ENCODE results near the gene PAAF1.

PAAF1 gene

DNA sequence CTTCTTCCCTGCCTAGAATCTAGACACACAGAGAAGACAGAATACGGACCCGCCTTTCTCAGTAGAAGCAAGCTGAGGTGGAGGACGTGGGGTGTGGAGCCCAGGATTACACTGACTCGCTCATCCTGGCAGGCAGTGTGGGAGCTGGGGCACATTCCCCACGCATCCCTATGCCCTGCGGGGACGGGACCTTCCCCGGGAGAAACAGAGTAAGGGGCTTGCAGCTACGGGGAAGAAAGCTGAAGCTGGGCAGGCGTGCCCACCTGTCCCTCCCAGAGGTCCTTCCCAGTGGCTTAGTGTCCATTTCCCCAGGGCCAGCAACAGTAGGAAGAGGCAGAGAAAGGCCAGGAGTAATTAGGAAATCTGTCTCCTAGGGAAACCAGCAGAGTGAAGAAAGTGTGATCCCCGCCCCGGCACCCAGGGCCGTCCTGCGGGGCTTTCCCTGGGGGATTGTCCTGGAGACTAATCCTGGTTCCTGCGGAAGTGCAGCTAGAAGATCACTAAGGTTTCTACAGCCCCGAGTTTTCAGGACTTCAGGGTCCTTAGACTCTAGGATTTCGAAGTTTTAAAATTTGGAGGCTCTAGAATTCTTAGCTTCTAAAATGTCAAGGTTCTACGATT lies 81.8 kb downstream of the PAAF1 start:
- H3K4me3 ChIP-seq (ENCODE audit: control insufficient read depth, low read depth, low read length): no peak overlapping the region
- no peak for DNase-seq (ENCODE audit: low read depth)
- TF ChIP-seq, protein P1, sequence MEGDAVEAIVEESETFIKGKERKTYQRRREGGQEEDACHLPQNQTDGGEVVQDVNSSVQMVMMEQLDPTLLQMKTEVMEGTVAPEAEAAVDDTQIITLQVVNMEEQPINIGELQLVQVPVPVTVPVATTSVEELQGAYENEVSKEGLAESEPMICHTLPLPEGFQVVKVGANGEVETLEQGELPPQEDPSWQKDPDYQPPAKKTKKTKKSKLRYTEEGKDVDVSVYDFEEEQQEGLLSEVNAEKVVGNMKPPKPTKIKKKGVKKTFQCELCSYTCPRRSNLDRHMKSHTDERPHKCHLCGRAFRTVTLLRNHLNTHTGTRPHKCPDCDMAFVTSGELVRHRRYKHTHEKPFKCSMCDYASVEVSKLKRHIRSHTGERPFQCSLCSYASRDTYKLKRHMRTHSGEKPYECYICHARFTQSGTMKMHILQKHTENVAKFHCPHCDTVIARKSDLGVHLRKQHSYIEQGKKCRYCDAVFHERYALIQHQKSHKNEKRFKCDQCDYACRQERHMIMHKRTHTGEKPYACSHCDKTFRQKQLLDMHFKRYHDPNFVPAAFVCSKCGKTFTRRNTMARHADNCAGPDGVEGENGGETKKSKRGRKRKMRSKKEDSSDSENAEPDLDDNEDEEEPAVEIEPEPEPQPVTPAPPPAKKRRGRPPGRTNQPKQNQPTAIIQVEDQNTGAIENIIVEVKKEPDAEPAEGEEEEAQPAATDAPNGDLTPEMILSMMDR (conservative IDR thresholded peaks at IDR 0.05; ENCODE audit: control insufficient read depth, insufficient read depth, low read depth, low read length): no peak

DNA sequence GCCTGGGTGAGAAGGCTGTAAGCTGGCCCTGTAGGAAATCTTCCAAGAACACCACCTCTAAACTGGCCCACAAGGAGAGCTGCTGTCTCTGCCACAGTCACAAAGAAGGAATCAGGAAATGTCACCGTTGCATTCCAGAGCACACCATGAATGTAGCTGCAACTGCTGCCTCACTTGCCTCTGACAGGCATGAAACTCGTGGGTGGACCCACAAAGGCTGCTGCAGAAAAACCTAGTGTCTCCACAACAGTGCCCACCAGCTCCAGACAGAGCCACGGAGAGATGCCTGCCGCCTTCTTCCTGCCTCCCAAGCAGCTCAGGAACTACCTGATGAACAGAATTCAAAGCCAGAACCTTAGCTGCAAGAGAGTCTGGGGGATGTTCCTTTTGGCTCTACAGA lies 84.5 kb downstream of the PAAF1 start:
- no peak overlapping the region for H3K4me3 ChIP-seq (ENCODE audit: control insufficient read depth, low read depth, low read length)
- no peak for DNase-seq (ENCODE audit: low read depth)
- TF ChIP-seq, protein P1 (conservative IDR thresholded peaks at IDR 0.05; ENCODE audit: control insufficient read depth, insufficient read depth, low read depth, low read length): no peak

- TF ChIP-seq, protein P1 (conservative IDR thresholded peaks at IDR 0.05; ENCODE audit: control insufficient read depth, insufficient read depth, low read depth, low read length): no peak
- no peak overlapping the region for H3K4me3 ChIP-seq (ENCODE audit: control insufficient read depth, low read depth, low read length)
- peak; percentile 15 for DNase-seq (ENCODE audit: low read depth)
These were observed 85.4 kb downstream of the PAAF1 start for GRCh38 chr11:73962101-73962705.

DNA sequence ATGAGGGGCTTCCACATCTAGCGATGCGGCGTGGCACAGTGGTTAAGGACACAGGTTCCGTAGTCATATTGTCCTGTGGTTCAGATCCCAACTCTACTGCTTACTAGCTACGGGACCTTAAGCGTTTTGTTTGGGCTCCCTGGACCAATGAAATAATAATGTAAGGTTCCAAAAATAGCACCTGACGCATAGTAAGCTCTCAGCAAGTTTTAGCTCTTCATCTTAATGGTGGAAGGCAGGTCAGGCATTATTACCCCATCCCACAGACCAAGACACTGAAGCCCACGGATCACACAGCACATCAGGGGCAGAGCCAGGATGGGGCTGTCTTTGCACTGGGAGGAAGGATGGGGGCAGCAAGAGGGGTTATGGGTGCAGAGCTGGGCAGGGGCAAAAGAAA lies 87.1 kb downstream of the PAAF1 start:
- no peak overlapping the region for H3K4me3 ChIP-seq (ENCODE audit: control insufficient read depth, low read depth, low read length)
- no peak for DNase-seq (ENCODE audit: low read depth)
- TF ChIP-seq, protein P1 (conservative IDR thresholded peaks at IDR 0.05; ENCODE audit: control insufficient read depth, insufficient read depth, low read depth, low read length): no peak

DNA sequence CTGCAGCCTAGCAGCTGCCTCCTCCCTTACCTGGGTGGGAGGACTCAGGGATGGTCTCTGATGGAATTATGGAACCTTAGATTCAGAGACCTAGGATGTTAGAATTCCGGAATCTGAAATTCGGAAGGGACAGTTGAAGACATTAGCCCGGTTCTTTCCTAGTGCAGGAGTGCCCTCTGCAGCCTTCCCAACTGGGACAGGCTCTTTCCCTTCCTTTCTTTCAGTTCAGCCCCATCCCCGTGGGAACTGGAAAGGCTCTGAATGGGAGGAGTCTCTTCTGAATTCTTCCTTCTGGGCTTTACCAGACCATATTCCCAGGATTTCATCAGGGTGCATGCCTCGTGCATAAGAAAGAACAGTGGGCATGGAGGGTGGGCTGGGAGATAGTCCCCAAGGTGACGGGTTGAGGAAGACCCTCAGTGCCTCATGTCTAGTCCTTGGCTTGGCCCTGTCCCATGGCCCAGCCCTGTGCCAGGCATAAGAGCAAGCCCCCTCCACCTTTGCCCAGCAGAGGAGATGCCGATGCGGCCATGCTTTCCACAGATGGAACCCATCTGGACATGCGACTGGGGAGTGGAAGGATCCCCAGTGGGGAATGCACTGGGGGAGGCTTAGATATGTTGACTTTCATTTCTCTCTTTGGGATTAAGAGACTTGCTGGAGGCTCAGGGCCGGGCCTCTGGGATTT lies 88.4 kb downstream of the PAAF1 start:
- no peak overlapping the region for H3K4me3 ChIP-seq (ENCODE audit: control insufficient read depth, low read depth, low read length)
- DNase-seq (ENCODE audit: low read depth): peak; percentile 32
- TF ChIP-seq, protein P1 (conservative IDR thresholded peaks at IDR 0.05; ENCODE audit: control insufficient read depth, insufficient read depth, low read depth, low read length): no peak

DNA sequence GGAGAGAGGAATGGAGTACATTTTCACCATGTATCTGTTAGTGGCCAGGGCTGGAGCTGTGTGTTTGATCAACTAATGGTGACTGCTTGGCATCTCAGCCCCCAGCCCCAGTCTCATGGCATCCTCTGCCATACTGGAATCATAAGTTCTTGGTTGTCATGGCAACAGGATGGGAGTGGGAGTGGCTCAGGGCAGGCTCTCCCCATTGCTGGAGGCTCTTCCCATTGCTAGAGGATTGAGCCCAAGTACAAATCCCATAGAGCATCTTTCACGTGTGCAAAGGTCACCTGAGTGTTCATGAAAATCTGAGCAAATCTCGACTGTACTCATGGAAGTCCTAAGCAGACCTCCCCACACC lies 88.9 kb downstream of the PAAF1 start:
- no peak overlapping the region for H3K4me3 ChIP-seq (ENCODE audit: control insufficient read depth, low read depth, low read length)
- no peak for DNase-seq (ENCODE audit: low read depth)
- TF ChIP-seq, protein P1 (conservative IDR thresholded peaks at IDR 0.05; ENCODE audit: control insufficient read depth, insufficient read depth, low read depth, low read length): no peak

Data from fibroblast of mammary gland (primary cell).